Measurements from ENCODE around the gene GOLGA1. TPM values are rescaled to one million over a fixed set of nuclear protein-coding genes. Genes with fewer than 3 reads are reported as not detected.
A peak's percentile ranks its signal among the peaks of the same experiment; 100 is the strongest.

GOLGA1 gene
- total and polyA plus RNA-seq, 9 of the 15 experiments (the other 6 are each of a cell fraction or from before 2014, with no cell fraction given) = 2.9 to 15.9 (median 8.5) TPM

GRCh38 chr9:124861342-124862229 is 79.3 kb downstream of the GOLGA1 start, which contains the start of the genes ARPC5L and RPL35 (continued):
- TF ChIP-seq, protein P1, sequence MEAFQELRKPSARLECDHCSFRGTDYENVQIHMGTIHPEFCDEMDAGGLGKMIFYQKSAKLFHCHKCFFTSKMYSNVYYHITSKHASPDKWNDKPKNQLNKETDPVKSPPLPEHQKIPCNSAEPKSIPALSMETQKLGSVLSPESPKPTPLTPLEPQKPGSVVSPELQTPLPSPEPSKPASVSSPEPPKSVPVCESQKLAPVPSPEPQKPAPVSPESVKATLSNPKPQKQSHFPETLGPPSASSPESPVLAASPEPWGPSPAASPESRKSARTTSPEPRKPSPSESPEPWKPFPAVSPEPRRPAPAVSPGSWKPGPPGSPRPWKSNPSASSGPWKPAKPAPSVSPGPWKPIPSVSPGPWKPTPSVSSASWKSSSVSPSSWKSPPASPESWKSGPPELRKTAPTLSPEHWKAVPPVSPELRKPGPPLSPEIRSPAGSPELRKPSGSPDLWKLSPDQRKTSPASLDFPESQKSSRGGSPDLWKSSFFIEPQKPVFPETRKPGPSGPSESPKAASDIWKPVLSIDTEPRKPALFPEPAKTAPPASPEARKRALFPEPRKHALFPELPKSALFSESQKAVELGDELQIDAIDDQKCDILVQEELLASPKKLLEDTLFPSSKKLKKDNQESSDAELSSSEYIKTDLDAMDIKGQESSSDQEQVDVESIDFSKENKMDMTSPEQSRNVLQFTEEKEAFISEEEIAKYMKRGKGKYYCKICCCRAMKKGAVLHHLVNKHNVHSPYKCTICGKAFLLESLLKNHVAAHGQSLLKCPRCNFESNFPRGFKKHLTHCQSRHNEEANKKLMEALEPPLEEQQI (IDR thresholded peaks at IDR 0.05) = no peak
- TF ChIP-seq ZBTB11 (CRISPR knock-in tag; IDR thresholded peaks at IDR 0.05) = peak in 2 of 3 experiments; percentile 5 to 76; a peak in 2 of 6 replicates
- TF ChIP-seq ARID2 (IDR thresholded peaks at IDR 0.05) = no peak
- TF ChIP-seq, protein P2, sequence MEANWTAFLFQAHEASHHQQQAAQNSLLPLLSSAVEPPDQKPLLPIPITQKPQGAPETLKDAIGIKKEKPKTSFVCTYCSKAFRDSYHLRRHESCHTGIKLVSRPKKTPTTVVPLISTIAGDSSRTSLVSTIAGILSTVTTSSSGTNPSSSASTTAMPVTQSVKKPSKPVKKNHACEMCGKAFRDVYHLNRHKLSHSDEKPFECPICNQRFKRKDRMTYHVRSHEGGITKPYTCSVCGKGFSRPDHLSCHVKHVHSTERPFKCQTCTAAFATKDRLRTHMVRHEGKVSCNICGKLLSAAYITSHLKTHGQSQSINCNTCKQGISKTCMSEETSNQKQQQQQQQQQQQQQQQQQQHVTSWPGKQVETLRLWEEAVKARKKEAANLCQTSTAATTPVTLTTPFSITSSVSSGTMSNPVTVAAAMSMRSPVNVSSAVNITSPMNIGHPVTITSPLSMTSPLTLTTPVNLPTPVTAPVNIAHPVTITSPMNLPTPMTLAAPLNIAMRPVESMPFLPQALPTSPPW (CRISPR knock-in tag; IDR thresholded peaks at IDR 0.05) = peak; percentile 92
- TF ChIP-seq ZNF655 (CRISPR knock-in tag; IDR thresholded peaks at IDR 0.05) = no peak
- TF ChIP-seq KAT2B (IDR thresholded peaks at IDR 0.05; ENCODE audit: low read depth, low read length) = no peak
- no peak for TF ChIP-seq MEF2A (IDR thresholded peaks at IDR 0.05; ENCODE audit: control insufficient read depth, low read depth, low read length)
- TF ChIP-seq POLR2A (conservative IDR thresholded peaks at IDR 0.05) = peak; percentile 97
- peak; percentile 51 for TF ChIP-seq NFYB (IDR thresholded peaks at IDR 0.05; ENCODE audit: extremely low read depth, insufficient read length)
- peak; percentile 3; the same call in 1 of the 2 replicates for TF ChIP-seq MAFF (IDR thresholded peaks at IDR 0.05; ENCODE audit: low read length)
- TF ChIP-seq ILK (tag; IDR thresholded peaks at IDR 0.05; ENCODE audit: borderline replicate concordance, low read depth) = no peak
- no peak for TF ChIP-seq ZNF253 (CRISPR knock-in tag; conservative IDR thresholded peaks at IDR 0.05)
- no peak for TF ChIP-seq HNRNPH1 (optimal IDR thresholded peaks at IDR 0.05; ENCODE audit: low read depth, low read length)
- no peak for TF ChIP-seq TSC22D4 (tag; IDR thresholded peaks at IDR 0.05)
- TF ChIP-seq MBD2 (IDR thresholded peaks at IDR 0.05; ENCODE audit: borderline replicate concordance, low read depth) = peak; percentile 92
- TF ChIP-seq NR1H2 (CRISPR knock-in tag; IDR thresholded peaks at IDR 0.05) = no peak; the same call in 1 of the 2 replicates
- peak in 1 of 2 experiments; percentile 41; a peak in 2 of 4 replicates for TF ChIP-seq NRF1 (conservative IDR thresholded peaks at IDR 0.05 in 1 of 2, IDR thresholded peaks at IDR 0.05 in 1 of 2)
- no peak for TF ChIP-seq MED1 (CRISPR knock-in tag; IDR thresholded peaks at IDR 0.05; ENCODE audit: borderline replicate concordance)
